Mesenchymal stem cell (in vitro differentiated cells and primary cell): ENCODE results near the gene CCDC188.
A peak's percentile ranks its signal among the peaks of the same experiment; 100 is the strongest.

Experiments
- DNase-seq: peaks from one replicate; pipeline ENCODE4 v3.0.0-alpha.2; 2013
- H2AFZ ChIP-seq: one replicate; pipeline ENCODE4 v1.6.1; 2013; ENCODE audit warnings: low read depth, mild to moderate bottlenecking, control low read depth, inconsistent platforms, low read length, moderate library complexity
- H2AK5ac ChIP-seq: 2 replicates; pipeline ENCODE4 v1.6.1; 2013; ENCODE audit warnings: low read length, moderate library complexity, mild to moderate bottlenecking, inconsistent platforms; ENCODE audit not compliant: severe bottlenecking
- H2BK120ac ChIP-seq: one replicate; pipeline ENCODE4 v1.6.1; 2013; ENCODE audit warnings: low read depth, mild to moderate bottlenecking, inconsistent platforms, low read length, moderate library complexity
- H2BK12ac ChIP-seq, 2 experiments: one replicate each; pipeline ENCODE4 v1.6.1; 2013; ENCODE audit warnings: inconsistent platforms in 2 of 2, low read length in 2 of 2, mild to moderate bottlenecking in 2 of 2, moderate library complexity in 2 of 2, control low read depth in 1 of 2
- H2BK15ac ChIP-seq: one replicate; pipeline ENCODE4 v1.6.1; 2013; ENCODE audit warnings: mild to moderate bottlenecking, low read depth, inconsistent platforms; ENCODE audit not compliant: poor library complexity, severe bottlenecking
- H2BK5ac ChIP-seq: 2 replicates; pipeline ENCODE4 v1.6.1; 2013; ENCODE audit warnings: low read depth, mild to moderate bottlenecking, low read length, control low read depth, inconsistent platforms; ENCODE audit not compliant: poor library complexity, severe bottlenecking
- H3K14ac ChIP-seq, 2 experiments: one replicate each; pipeline ENCODE4 v1.6.1; 2013; ENCODE audit warnings: inconsistent platforms in 2 of 2, low read length in 2 of 2, control low read depth in 1 of 2, mild to moderate bottlenecking in 1 of 2, moderate library complexity in 1 of 2
- H3K18ac ChIP-seq, 2 experiments: one replicate each; pipeline ENCODE4 v1.6.1; 2013; ENCODE audit warnings: inconsistent platforms in 2 of 2, low read length in 2 of 2, control low read depth in 1 of 2, low read depth in 1 of 2, mild to moderate bottlenecking in 1 of 2
- H3K23ac ChIP-seq, 2 experiments: one replicate each; pipeline ENCODE4 v1.6.1; 2013; ENCODE audit warnings: inconsistent platforms in 2 of 2, low read length in 2 of 2, mild to moderate bottlenecking in 2 of 2, moderate library complexity in 2 of 2, control low read depth in 1 of 2
- H3K27ac ChIP-seq: 2 replicates; pipeline ENCODE4 v1.5.1; 2013; ENCODE audit warnings: mild to moderate bottlenecking, moderate library complexity, low read length, control low read depth, inconsistent platforms; ENCODE audit not compliant: poor library complexity, severe bottlenecking
- H3K27me3 ChIP-seq, 2 experiments: 2 replicates each; pipeline versions ENCODE4 v1.6.1 to v1.7.0; 2013; ENCODE audit warnings: low read length in 2 of 2, mild to moderate bottlenecking in 2 of 2, moderate library complexity in 2 of 2, control low read depth in 1 of 2, inconsistent platforms in 1 of 2; ENCODE audit not compliant: control insufficient read depth in 1 of 2, insufficient read depth in 1 of 2
- H3K36me3 ChIP-seq, 2 experiments: 2 replicates each; pipeline versions ENCODE4 v1.6.1 to v1.7.0; 2013; ENCODE audit warnings: low read length in 2 of 2, control low read depth in 1 of 2, inconsistent platforms in 1 of 2, low read depth in 1 of 2, mild to moderate bottlenecking in 1 of 2; ENCODE audit not compliant: insufficient read depth in 2 of 2, control insufficient read depth in 1 of 2
- H3K4ac ChIP-seq, 2 experiments: one replicate each; pipeline ENCODE4 v1.6.1; 2013; ENCODE audit warnings: inconsistent platforms in 2 of 2, low read length in 2 of 2, mild to moderate bottlenecking in 2 of 2, moderate library complexity in 2 of 2, control low read depth in 1 of 2, low read depth in 1 of 2
- H3K4me1 ChIP-seq: 2 replicates; pipeline ENCODE4 v1.6.1; 2013; ENCODE audit warnings: low read depth, low read length, control low read depth; ENCODE audit not compliant: control insufficient read depth, insufficient read depth
- H3K4me2 ChIP-seq: 2 replicates; pipeline ENCODE4 v1.6.1; 2013; ENCODE audit warnings: low read length, mild to moderate bottlenecking, inconsistent platforms; ENCODE audit not compliant: poor library complexity, severe bottlenecking
- H3K4me3 ChIP-seq, 2 experiments: 2 replicates each; pipeline versions ENCODE4 v1.5.1 to v1.7.0; 2013; ENCODE audit warnings: low read length in 2 of 2, mild to moderate bottlenecking in 2 of 2, control low read depth in 1 of 2, low read depth in 1 of 2; ENCODE audit not compliant: insufficient read depth in 1 of 2
- H3K79me1 ChIP-seq: replicated peaks from 2 replicates; pipeline ENCODE4 v1.6.1; 2013; ENCODE audit warnings: mild to moderate bottlenecking, control low read depth, low read length, inconsistent platforms; ENCODE audit not compliant: poor library complexity, severe bottlenecking
- H3K9ac ChIP-seq: 2 replicates; pipeline ENCODE4 v1.7.0; 2013; ENCODE audit warnings: mild to moderate bottlenecking, low read length, moderate library complexity
- H3K9me3 ChIP-seq: 2 replicates; pipeline ENCODE4 v1.7.0; 2013; ENCODE audit warnings: mild to moderate bottlenecking, low read length; ENCODE audit not compliant: control insufficient read depth
- H4K8ac ChIP-seq: one replicate; pipeline ENCODE4 v1.6.1; 2013; ENCODE audit warnings: inconsistent platforms, mild to moderate bottlenecking, low read length, moderate library complexity
- H4K91ac ChIP-seq: one replicate; pipeline ENCODE4 v1.6.1; 2013; ENCODE audit warnings: mild to moderate bottlenecking, low read length, inconsistent platforms
- WGBS: methylation state at CpG from one replicate; pipeline ENCODE4 v1.1.7; 2013; ENCODE audit warnings: mixed read lengths; 5-methylcytosine and 5-hydroxymethylcytosine counted together

Gene CCDC188

GRCh38 chr22:20154602-20155187 is 3.8 kb upstream of the CCDC188 start:
- no peaks in the 10 kb centered on the region for H3K79me1 ChIP-seq
- no peak overlapping the region for H2AK5ac ChIP-seq
- no peak overlapping the region for H2AFZ ChIP-seq
- H2BK12ac ChIP-seq, result no peak overlapping the region
- H3K9ac ChIP-seq, result no peak overlapping the region
- H2BK15ac ChIP-seq, result no peak overlapping the region
- H4K8ac ChIP-seq, result no peak overlapping the region
- no peak overlapping the region for H3K4ac ChIP-seq
- no peak overlapping the region for H3K18ac ChIP-seq
- H2BK5ac ChIP-seq, result no peak overlapping the region
- H2BK120ac ChIP-seq, result no peak overlapping the region
- no peak overlapping the region for H3K27ac ChIP-seq
- no peak for DNase-seq
- no peak overlapping the region for H3K4me2 ChIP-seq
- no peaks in the 10 kb centered on the region for H3K9me3 ChIP-seq
- peaks cover 7% of the 10 kb centered on the region for H3K4me1 ChIP-seq
- peak overlapping the region; percentile 15 for H4K91ac ChIP-seq
- WGBS, result 78% methylated on average over 13 of the region's 14 CpGs
- H3K23ac ChIP-seq, result no peak overlapping the region
- no peak overlapping the region for H3K4me3 ChIP-seq
- no peak overlapping the region for H3K14ac ChIP-seq
- H3K27me3 ChIP-seq, result peaks cover 10 to 45% of the 10 kb centered on the region in 2 experiments
- H3K36me3 ChIP-seq, result peaks cover 0 to under 1% of the 10 kb centered on the region in 2 experiments

GRCh38 chr22:20153945-20154344 is 3.1 kb upstream of the CCDC188 start:
- Histone ChIP-seq H3K23ac (no peak overlapping the region), H4K91ac (no peak overlapping the region), H2AK5ac (no peak overlapping the region), H3K4me1 (peaks cover 10% of the 10 kb centered on the region), H2BK15ac (no peak overlapping the region), H4K8ac (peak overlapping the region; percentile 55), H2BK5ac (no peak overlapping the region), H3K18ac (peak overlapping the region in 1 of 2 experiments; percentile 42), H2BK120ac (no peak overlapping the region), H3K36me3 (peaks cover 0 to 7% of the 10 kb centered on the region in 2 experiments), H2AFZ (no peak overlapping the region), H3K27ac (no peak overlapping the region), H3K14ac (peak overlapping the region in 1 of 2 experiments; percentile 76), H3K4me3 (no peak overlapping the region), H3K9me3 (no peaks in the 10 kb centered on the region), H3K4ac (no peak overlapping the region), H3K9ac (no peak overlapping the region), H3K27me3 (peaks cover 10 to 41% of the 10 kb centered on the region in 2 experiments), H3K4me2 (no peak overlapping the region), H3K79me1 (no peaks in the 10 kb centered on the region), H2BK12ac (no peak overlapping the region)
- WGBS, result 74% methylated on average over 16 of the region's 16 CpGs
- no peak for DNase-seq

GRCh38 chr22:20152464-20152890 is 1.6 kb upstream of the CCDC188 start:
- peaks cover 12% of the 10 kb centered on the region for H3K4me1 ChIP-seq
- H3K27ac ChIP-seq, result no peak overlapping the region
- DNase-seq, result no peak
- H3K23ac ChIP-seq, result no peak overlapping the region
- peaks cover 0 to 27% of the 10 kb centered on the region in 2 experiments for H3K27me3 ChIP-seq
- peak overlapping the region; percentile 36 for H2BK15ac ChIP-seq
- H3K4ac ChIP-seq, result no peak overlapping the region
- H2AFZ ChIP-seq, result no peak overlapping the region
- H3K9me3 ChIP-seq, result no peaks in the 10 kb centered on the region
- no peak overlapping the region for H3K4me3 ChIP-seq
- no peak overlapping the region for H4K8ac ChIP-seq
- H3K14ac ChIP-seq, result no peak overlapping the region
- H2BK120ac ChIP-seq, result no peak overlapping the region
- peaks cover 6% of the 10 kb centered on the region for H3K79me1 ChIP-seq
- H2AK5ac ChIP-seq, result no peak overlapping the region
- H3K18ac ChIP-seq, result no peak overlapping the region
- H2BK5ac ChIP-seq, result no peak overlapping the region
- peaks cover 0 to 17% of the 10 kb centered on the region in 2 experiments for H3K36me3 ChIP-seq
- 89% methylated on average over 14 of the region's 14 CpGs for WGBS
- H4K91ac ChIP-seq, result no peak overlapping the region
- H2BK12ac ChIP-seq, result no peak overlapping the region
- H3K9ac ChIP-seq, result no peak overlapping the region
- H3K4me2 ChIP-seq, result no peak overlapping the region

GRCh38 chr22:20151276-20151588 is 377 bp upstream of the CCDC188 start:
- Histone ChIP-seq H3K23ac (no peak overlapping the region), H2BK5ac (no peak overlapping the region), H3K9ac (no peak overlapping the region), H2AK5ac (no peak overlapping the region), H3K36me3 (peaks cover 0 to 23% of the 10 kb centered on the region in 2 experiments), H2BK15ac (no peak overlapping the region), H3K4me1 (peaks cover 20% of the 10 kb centered on the region), H2BK120ac (no peak overlapping the region), H3K9me3 (no peaks in the 10 kb centered on the region), H3K27me3 (peaks cover 0 to 19% of the 10 kb centered on the region in 2 experiments), H3K4me3 (no peak overlapping the region), H4K91ac (no peak overlapping the region), H3K4ac (no peak overlapping the region), H3K79me1 (peaks cover 9% of the 10 kb centered on the region), H3K4me2 (no peak overlapping the region), H4K8ac (no peak overlapping the region), H3K18ac (no peak overlapping the region), H3K14ac (no peak overlapping the region), H3K27ac (no peak overlapping the region), H2AFZ (no peak overlapping the region), H2BK12ac (no peak overlapping the region)
- no peak for DNase-seq
- WGBS, result 91% methylated on average over 4 of the region's 4 CpGs
